ENCODE data around the gene EGLN2. TPM values are rescaled to one million over a fixed set of nuclear protein-coding genes. Genes with fewer than 3 reads are reported as not detected.
A peak's percentile ranks its signal among the peaks of the same experiment; 100 is the strongest.

Gene EGLN2
- total and polyA plus RNA-seq, 9 of the 15 experiments (the other 6 are each of a cell fraction or from before 2014, with no cell fraction given), result 9.6 to 114 (median 71.0) TPM

DNA sequence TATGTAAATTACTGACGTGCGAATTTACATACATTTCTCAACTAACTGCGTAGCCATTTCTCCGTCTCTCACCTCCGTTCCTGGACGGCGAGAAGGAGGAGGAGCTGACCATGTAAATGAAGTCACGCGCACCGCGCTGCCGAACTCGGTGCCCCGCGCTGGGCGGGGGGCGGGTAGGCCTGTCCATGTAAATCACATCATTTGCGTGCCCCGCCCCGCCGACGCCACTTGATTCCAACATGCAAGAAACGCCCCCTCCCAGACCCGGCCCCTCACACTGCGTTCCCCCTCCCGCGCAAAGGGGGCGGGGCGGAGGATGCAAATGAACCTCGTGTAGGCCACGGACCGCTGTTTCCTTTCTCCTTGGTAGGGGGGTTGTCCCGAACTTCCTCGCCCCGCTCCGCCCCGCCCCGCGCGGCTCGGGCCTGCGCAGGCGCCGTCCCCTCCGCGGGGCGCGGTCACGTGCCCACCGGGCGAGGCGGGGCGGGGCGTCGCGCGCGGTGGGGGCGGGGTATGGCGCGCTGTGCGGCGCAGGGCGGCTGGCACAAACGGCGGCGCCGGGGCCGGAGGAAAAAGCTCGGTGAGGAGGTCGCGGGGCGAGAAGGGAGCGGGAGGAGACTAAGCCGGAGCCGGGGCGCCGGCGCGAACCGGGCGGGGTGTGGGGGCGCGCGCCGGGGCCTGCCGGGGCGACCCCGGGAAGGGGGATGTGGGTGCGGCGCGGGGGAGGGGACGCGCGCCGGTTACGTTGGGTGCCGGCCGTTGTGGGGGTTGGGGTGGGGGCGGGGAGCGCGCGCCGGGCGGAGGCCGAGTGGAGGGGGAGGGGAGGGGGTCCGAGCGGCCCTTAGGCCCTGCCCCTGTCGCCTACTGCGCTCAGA, at the start of gene EGLN2 (continued):
- TF ChIP-seq EZH2 (IDR thresholded peaks at IDR 0.05; ENCODE audit: borderline replicate concordance, low read depth, low read length) (no peak), POLR2G (IDR thresholded peaks at IDR 0.05; ENCODE audit: low read depth, low read length) (peak; percentile 86), CHD2 (IDR thresholded peaks at IDR 0.05; ENCODE audit: low read depth, low read length) (peak; percentile 56; the same call in 1 of the 2 replicates), MYC (IDR thresholded peaks at IDR 0.05; ENCODE audit: low read depth, low read length) (peak; percentile 66), MYC (CRISPR knock-in tag; IDR thresholded peaks at IDR 0.05; ENCODE audit: borderline replicate concordance, low read depth) (no peak), MEIS2 (IDR thresholded peaks at IDR 0.05; ENCODE audit: partially characterized antibody) (peak; percentile 95), ZFP1 (CRISPR knock-in tag; IDR thresholded peaks at IDR 0.05) (no peak), ZNF174 (CRISPR knock-in tag; IDR thresholded peaks at IDR 0.05) (no peak), ZNF224 (CRISPR knock-in tag; IDR thresholded peaks at IDR 0.05) (no peak), GATAD2A (IDR thresholded peaks at IDR 0.05) (no peak), ZNF121 (CRISPR knock-in tag; conservative IDR thresholded peaks at IDR 0.05) (no peak)
- TF ChIP-seq, protein P1, sequence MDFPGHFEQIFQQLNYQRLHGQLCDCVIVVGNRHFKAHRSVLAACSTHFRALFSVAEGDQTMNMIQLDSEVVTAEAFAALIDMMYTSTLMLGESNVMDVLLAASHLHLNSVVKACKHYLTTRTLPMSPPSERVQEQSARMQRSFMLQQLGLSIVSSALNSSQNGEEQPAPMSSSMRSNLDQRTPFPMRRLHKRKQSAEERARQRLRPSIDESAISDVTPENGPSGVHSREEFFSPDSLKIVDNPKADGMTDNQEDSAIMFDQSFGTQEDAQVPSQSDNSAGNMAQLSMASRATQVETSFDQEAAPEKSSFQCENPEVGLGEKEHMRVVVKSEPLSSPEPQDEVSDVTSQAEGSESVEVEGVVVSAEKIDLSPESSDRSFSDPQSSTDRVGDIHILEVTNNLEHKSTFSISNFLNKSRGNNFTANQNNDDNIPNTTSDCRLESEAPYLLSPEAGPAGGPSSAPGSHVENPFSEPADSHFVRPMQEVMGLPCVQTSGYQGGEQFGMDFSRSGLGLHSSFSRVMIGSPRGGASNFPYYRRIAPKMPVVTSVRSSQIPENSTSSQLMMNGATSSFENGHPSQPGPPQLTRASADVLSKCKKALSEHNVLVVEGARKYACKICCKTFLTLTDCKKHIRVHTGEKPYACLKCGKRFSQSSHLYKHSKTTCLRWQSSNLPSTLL (IDR thresholded peaks at IDR 0.05), result no peak
- TF ChIP-seq, protein P2, sequence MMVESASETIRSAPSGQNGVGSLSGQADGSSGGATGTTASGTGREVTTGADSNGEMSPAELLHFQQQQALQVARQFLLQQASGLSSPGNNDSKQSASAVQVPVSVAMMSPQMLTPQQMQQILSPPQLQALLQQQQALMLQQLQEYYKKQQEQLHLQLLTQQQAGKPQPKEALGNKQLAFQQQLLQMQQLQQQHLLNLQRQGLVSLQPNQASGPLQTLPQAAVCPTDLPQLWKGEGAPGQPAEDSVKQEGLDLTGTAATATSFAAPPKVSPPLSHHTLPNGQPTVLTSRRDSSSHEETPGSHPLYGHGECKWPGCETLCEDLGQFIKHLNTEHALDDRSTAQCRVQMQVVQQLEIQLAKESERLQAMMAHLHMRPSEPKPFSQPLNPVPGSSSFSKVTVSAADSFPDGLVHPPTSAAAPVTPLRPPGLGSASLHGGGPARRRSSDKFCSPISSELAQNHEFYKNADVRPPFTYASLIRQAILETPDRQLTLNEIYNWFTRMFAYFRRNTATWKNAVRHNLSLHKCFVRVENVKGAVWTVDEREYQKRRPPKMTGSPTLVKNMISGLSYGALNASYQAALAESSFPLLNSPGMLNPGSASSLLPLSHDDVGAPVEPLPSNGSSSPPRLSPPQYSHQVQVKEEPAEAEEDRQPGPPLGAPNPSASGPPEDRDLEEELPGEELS (CRISPR knock-in tag; IDR thresholded peaks at IDR 0.05; ENCODE audit: borderline replicate concordance), result no peak
- TF ChIP-seq, protein P3, sequence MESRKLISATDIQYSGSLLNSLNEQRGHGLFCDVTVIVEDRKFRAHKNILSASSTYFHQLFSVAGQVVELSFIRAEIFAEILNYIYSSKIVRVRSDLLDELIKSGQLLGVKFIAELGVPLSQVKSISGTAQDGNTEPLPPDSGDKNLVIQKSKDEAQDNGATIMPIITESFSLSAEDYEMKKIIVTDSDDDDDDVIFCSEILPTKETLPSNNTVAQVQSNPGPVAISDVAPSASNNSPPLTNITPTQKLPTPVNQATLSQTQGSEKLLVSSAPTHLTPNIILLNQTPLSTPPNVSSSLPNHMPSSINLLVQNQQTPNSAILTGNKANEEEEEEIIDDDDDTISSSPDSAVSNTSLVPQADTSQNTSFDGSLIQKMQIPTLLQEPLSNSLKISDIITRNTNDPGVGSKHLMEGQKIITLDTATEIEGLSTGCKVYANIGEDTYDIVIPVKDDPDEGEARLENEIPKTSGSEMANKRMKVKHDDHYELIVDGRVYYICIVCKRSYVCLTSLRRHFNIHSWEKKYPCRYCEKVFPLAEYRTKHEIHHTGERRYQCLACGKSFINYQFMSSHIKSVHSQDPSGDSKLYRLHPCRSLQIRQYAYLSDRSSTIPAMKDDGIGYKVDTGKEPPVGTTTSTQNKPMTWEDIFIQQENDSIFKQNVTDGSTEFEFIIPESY (CRISPR knock-in tag; IDR thresholded peaks at IDR 0.05), result no peak
- TF ChIP-seq, protein P4, sequence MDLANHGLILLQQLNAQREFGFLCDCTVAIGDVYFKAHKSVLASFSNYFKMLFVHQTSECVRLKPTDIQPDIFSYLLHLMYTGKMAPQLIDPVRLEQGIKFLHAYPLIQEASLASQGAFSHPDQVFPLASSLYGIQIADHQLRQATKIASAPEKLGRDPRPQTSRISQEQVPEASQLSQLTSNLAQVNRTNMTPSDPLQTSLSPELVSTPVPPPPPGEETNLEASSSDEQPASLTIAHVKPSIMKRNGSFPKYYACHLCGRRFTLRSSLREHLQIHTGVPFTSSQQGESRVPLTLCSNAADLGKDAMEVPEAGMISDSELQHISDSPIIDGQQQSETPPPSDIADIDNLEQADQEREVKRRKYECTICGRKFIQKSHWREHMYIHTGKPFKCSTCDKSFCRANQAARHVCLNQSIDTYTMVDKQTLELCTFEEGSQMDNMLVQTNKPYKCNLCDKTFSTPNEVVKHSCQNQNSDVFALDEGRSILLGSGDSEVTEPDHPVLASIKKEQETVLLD (IDR thresholded peaks at IDR 0.05), result no peak
- TF ChIP-seq, protein P5, sequence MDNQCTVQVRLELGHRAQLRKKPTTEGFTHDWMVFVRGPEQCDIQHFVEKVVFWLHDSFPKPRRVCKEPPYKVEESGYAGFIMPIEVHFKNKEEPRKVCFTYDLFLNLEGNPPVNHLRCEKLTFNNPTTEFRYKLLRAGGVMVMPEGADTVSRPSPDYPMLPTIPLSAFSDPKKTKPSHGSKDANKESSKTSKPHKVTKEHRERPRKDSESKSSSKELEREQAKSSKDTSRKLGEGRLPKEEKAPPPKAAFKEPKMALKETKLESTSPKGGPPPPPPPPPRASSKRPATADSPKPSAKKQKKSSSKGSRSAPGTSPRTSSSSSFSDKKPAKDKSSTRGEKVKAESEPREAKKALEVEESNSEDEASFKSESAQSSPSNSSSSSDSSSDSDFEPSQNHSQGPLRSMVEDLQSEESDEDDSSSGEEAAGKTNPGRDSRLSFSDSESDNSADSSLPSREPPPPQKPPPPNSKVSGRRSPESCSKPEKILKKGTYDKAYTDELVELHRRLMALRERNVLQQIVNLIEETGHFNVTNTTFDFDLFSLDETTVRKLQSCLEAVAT (IDR thresholded peaks at IDR 0.05), result no peak
- TF ChIP-seq, protein P6, sequence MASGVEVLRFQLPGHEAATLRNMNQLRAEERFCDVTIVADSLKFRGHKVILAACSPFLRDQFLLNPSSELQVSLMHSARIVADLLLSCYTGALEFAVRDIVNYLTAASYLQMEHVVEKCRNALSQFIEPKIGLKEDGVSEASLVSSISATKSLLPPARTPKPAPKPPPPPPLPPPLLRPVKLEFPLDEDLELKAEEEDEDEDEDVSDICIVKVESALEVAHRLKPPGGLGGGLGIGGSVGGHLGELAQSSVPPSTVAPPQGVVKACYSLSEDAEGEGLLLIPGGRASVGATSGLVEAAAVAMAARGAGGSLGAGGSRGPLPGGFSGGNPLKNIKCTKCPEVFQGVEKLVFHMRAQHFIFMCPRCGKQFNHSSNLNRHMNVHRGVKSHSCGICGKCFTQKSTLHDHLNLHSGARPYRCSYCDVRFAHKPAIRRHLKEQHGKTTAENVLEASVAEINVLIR (CRISPR knock-in tag; IDR thresholded peaks at IDR 0.05), result 0 out of 2 replicates have a peak, but pooled peaks have one; percentile 31

All from K562 (cell line).